ENCODE measurements around the gene USO1. TPM values are rescaled to one million over a fixed set of nuclear protein-coding genes. Genes with fewer than 3 reads are reported as not detected.
A peak's percentile ranks its signal among the peaks of the same experiment; 100 is the strongest.

Gene USO1
- total and polyA plus RNA-seq, 9 of the 15 experiments (the other 6 are each of a cell fraction or from before 2014, with no cell fraction given), result 19.3 to 97.8 (median 48.5) TPM

DNA sequence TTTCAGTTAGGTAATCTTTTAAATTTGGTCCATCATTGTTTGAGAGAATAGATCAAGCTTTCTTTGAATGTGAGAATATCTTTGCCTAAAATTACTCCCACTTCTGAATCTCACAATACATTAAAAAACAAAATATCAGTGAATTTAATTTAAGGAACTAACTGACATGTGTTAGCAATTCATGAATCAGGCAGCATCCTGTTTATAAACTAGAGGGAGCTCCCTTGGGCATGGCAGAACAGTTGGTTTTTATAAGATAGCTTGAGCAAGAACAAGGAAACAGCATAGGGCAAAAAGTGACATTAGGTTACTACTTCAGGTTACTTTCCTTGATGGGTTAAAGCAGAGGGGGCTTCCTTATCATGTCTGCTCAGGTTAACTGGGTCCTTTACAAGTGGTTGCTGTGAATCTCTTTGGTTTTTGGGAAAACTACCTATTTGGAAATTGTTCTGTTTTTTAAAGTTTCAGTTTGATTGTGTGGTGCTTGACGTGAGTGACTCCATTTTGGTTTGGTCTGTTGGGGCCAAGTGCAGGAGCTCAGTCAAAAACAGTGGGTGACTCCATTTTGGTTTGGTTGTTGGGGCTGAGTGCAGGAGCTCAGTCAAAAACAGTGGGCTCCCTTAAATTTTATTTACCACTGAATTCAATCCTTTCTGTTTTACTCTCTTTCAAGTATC lies 109.9 kb downstream of the USO1 start (continued):
- TF ChIP-seq, protein P1, sequence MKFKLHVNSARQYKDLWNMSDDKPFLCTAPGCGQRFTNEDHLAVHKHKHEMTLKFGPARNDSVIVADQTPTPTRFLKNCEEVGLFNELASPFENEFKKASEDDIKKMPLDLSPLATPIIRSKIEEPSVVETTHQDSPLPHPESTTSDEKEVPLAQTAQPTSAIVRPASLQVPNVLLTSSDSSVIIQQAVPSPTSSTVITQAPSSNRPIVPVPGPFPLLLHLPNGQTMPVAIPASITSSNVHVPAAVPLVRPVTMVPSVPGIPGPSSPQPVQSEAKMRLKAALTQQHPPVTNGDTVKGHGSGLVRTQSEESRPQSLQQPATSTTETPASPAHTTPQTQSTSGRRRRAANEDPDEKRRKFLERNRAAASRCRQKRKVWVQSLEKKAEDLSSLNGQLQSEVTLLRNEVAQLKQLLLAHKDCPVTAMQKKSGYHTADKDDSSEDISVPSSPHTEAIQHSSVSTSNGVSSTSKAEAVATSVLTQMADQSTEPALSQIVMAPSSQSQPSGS (CRISPR knock-in tag; IDR thresholded peaks at IDR 0.05), result no peak
- TF ChIP-seq RBM14 (IDR thresholded peaks at IDR 0.05; ENCODE audit: borderline replicate concordance, insufficient read depth, low read depth, low read length) (no peak), SMAD4 (CRISPR knock-in tag; conservative IDR thresholded peaks at IDR 0.05) (peak; percentile 83), ARHGAP35 (IDR thresholded peaks at IDR 0.05; ENCODE audit: partially characterized antibody) (no peak), PML (IDR thresholded peaks at IDR 0.05; ENCODE audit: low read length) (no peak), ETS2 (tag; IDR thresholded peaks at IDR 0.05; ENCODE audit: borderline replicate concordance, poor library complexity, severe bottlenecking) (no peak), ZNF431 (CRISPR knock-in tag; IDR thresholded peaks at IDR 0.05) (no peak), GTF2A2 (tag; IDR thresholded peaks at IDR 0.05) (peak; percentile 63; the same call in 1 of the 2 replicates), KDM1A (IDR thresholded peaks at IDR 0.05) (no peak), LEF1 (IDR thresholded peaks at IDR 0.05) (no peak)
- TF ChIP-seq, protein P2, sequence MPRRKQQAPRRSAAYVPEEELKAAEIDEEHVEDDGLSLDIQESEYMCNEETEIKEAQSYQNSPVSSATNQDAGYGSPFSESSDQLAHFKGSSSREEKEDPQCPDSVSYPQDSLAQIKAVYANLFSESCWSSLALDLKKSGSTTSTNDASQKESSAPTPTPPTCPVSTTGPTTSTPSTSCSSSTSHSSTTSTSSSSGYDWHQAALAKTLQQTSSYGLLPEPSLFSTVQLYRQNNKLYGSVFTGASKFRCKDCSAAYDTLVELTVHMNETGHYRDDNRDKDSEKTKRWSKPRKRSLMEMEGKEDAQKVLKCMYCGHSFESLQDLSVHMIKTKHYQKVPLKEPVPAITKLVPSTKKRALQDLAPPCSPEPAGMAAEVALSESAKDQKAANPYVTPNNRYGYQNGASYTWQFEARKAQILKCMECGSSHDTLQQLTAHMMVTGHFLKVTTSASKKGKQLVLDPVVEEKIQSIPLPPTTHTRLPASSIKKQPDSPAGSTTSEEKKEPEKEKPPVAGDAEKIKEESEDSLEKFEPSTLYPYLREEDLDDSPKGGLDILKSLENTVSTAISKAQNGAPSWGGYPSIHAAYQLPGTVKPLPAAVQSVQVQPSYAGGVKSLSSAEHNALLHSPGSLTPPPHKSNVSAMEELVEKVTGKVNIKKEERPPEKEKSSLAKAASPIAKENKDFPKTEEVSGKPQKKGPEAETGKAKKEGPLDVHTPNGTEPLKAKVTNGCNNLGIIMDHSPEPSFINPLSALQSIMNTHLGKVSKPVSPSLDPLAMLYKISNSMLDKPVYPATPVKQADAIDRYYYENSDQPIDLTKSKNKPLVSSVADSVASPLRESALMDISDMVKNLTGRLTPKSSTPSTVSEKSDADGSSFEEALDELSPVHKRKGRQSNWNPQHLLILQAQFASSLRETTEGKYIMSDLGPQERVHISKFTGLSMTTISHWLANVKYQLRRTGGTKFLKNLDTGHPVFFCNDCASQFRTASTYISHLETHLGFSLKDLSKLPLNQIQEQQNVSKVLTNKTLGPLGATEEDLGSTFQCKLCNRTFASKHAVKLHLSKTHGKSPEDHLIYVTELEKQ (CRISPR knock-in tag; IDR thresholded peaks at IDR 0.05), result peak; percentile 64; the same call in 1 of the 2 replicates
